DMS53 (cell line): ENCODE measurements around the gene MBD3L2B.
A peak's percentile ranks its signal among the peaks of the same experiment; 100 is the strongest.
"Not testable (repeated sequence)": the region's sequence is repeated elsewhere in the genome, so short reads cannot be mapped to it uniquely, and the experiment has no call there.

Experiments
- DNase-seq: peaks from one replicate; lab custom pipeline; 2025; lab: John Stamatoyannopoulos, UW

Gene MBD3L2B

GRCh38 chr19:7021331-7021730 lies at the start of gene MBD3L2B:
MBD3L2B (minus strand) TSS chr19:7021431; CDS start chr19:7021397, 34 bp downstream.
- DNase-seq, result not testable (repeated sequence)

DNA sequence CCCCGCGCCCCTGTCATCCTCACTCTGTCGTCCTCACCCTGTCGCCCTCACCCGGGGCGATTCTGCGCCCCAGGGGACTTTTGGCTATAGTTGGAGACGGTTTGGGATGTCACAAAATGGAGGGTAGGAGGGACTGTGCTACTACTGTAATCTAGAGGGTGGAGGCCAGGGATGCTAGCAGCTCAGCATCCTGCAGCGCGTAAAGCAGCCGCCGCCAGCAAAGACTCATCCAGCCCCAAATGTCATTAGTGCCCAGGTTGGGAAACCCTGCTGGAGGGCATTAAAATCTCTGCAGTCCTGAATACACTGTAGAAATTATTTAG lies 48.6 kb upstream of the MBD3L2B start:
- no peak for DNase-seq

GRCh38 chr19:7069042-7069903 lies 48.0 kb upstream of the MBD3L2B start, which contains the start of gene ZNF557:
ZNF557 (plus strand) TSS chr19:7069703; CDS start chr19:7075075, 5,372 bp downstream.
- peak; percentile 96 for DNase-seq

- DNase-seq, result no peak
These were observed 47.4 kb upstream of the MBD3L2B start for GRCh38 chr19:7068599-7068998.

GRCh38 chr19:7067716-7068115 lies 46.5 kb upstream of the MBD3L2B start:
- no peak for DNase-seq

- DNase-seq, result peak; percentile 77
These were observed 45.9 kb upstream of the MBD3L2B start for GRCh38 chr19:7067122-7067521.

DNA sequence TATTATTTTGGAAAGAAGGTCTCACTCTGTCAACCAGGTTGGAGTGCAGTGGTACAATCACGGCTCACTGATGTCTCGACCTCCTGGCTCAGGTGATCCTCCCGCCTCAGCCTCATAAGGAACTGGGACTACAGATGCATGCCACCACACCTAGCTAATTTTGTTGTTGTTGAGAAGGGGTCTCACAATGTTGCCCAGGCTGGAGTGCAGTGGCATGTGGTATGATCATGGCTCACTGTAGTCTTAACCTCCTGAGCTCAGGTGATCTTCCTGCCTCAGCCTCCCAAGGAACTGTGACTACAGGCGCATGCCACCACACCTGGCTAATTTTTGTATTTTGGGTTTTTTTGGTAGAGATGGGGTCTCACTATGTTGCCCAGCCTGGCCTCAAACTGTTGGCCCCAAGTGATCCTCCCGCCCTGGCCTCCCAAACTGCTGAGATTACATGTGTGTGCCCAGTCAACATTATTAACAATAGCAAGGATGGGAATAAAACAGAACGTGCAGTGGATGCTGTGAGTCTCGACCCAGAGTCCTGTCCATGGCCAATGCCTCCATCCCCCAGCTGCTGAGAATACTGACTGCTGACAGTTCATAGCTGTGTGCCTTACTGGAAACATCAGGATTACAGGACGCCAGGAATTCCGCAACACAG lies 42.7 kb upstream of the MBD3L2B start:
- no peak for DNase-seq

GRCh38 chr19:7063339-7063738 lies 42.1 kb upstream of the MBD3L2B start:
- DNase-seq, result no peak

DNA sequence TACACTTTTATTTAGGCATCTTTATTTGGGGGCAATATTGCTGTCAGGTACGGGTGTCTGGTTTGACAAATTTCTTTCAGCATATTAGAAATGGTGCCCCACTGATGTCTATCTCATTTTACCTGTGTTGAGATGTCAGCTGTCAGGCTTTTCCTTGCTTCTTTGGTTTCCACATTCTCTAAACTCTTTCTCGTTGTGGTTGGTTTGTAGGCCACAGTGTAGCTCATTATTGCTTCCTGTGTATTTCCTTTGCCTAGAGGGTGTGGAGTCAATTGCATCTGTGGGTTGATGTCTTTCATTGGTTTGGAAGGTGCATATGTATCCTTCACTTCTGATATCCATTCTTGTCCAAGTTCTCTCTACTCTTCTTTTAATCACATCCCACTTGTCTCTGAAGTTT lies 38.7 kb upstream of the MBD3L2B start:
- not testable (repeated sequence) for DNase-seq

DNA sequence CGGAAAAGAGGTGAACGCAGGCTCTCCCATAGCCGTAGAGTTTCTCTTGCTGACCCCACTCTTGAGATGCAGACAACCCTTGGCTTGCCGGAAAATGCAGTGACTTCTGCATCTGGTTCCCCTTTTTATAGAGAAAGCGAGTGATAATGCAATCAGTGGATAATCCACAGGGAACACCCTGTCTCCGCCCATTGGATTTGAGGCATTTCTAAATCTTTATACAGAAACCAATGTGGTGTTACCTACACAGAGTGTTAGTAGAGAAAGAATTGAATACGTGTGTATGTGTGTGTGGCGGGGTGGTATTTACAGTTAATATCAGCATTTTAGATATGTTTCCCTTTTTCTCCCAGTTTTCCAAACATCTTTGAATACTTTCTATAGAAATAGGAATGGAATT lies 37.3 kb upstream of the MBD3L2B start, which contains the start of gene MBD3L3:
Gene MBD3L3 (minus strand): TSS at position 101 of the 400 bp plus-strand sequence. CDS start 71 bp downstream, at position 30.
- not testable (repeated sequence) for DNase-seq

GRCh38 chr19:7056371-7056770 lies 35.1 kb upstream of the MBD3L2B start:
- DNase-seq, result not testable (repeated sequence)

GRCh38 chr19:7055679-7056078 lies 34.4 kb upstream of the MBD3L2B start:
- DNase-seq, result not testable (repeated sequence)

DNA sequence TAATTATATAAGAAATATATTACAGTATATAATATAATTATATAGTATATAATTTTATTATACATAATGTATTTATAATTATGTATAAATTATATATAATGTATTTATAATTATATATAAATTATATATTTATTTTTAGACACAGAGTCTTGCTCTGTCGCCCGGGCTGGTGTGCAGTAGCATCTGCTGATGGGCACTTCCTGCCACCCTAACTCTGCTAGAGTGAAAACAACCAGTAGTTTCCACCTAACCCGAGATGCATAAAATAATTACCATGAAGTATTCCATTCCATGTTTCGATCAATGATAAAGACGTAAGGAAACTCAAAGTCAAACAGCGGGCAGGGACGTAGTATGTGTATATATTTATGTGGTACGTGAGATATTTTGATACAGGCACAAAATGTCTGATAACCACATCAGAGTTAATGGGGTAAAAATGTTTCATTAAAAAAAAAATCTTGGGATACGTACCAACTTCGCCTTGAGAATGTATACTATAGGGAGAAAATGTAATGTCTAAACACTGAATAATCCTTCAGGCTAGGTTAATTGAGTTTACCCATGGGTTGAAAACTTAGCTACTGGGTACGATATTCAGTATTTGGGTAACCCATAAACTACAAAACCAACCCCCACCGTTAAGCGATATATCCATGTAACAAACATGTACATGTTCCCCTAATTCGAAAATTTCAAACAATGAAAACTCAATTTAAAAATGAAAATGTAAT lies 33.6 kb upstream of the MBD3L2B start:
- not testable (repeated sequence) for DNase-seq

DNA sequence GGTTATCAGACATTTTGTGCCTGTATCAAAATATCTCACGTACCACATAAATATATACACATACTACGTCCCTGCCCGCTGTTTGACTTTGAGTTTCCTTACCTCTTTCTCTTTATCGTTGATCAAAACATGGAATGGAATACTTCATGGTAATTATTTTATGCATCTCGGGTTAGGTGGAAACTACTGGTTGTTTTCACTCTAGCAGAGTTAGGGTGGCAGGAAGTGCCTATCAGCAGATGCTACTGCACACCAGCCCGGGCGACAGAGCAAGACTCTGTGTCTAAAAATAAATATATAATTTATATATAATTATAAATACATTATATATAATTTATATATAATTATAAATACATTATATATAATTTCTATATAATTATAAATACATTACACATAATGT lies 31.7 kb upstream of the MBD3L2B start:
- not testable (repeated sequence) for DNase-seq

- DNase-seq, result not testable (repeated sequence)
These were observed 30.2 kb upstream of the MBD3L2B start for GRCh38 chr19:7051421-7051820.

DNA sequence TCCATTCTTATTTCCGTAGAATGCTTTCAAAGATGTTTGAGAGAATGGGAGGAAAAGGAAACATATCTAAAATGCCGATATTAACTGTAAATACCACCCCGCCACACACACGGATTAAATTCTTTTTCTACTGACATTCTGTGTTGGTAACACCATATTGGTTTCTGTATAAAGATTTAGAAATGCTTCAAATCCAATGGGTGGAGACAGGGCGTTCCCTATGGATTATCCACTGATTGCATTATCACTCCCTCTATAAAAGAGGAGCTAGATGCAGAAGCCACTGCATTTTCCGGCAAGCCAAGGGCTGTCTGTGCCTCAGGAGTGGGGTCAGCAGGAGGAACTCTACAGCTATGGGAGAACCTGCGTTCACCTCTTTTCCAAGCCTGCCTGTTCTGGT lies 27.8 kb upstream of the MBD3L2B start, which contains the start of gene MBD3L2:
Gene MBD3L2 (plus strand): TSS at position 301 of the 400 bp plus-strand sequence. CDS start 53 bp downstream, at position 354.
- not testable (repeated sequence) for DNase-seq

DNA sequence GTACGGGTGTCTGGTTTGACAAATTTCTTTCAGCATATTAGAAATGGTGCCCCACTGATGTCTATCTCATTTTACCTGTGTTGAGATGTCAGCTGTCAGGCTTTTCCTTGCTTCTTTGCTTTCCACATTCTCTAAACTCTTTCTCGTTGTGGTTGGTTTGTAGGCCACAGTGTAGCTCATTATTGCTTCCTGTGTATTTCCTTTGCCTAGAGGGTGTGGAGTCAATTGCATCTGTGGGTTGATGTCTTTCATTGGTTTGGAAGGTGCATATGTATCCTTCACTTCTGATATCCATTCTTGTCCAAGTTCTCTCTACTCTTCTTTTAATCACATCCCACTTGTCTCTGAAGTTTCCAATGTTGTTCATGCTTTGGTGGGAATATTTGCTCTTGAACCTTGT lies 20.3 kb upstream of the MBD3L2B start:
- DNase-seq, result not testable (repeated sequence)

GRCh38 chr19:7040079-7040478 lies 18.8 kb upstream of the MBD3L2B start, which contains the start of gene MBD3L4:
MBD3L4 (minus strand) TSS chr19:7040179; CDS start chr19:7040144, 35 bp downstream.
- not testable (repeated sequence) for DNase-seq

GRCh38 chr19:7030278-7030677 lies 9.0 kb upstream of the MBD3L2B start, which contains the start of gene MBD3L5:
MBD3L5 (plus strand) TSS chr19:7030578; CDS start chr19:7030612, 34 bp downstream.
- not testable (repeated sequence) for DNase-seq

GRCh38 chr19:7028790-7029189 lies 7.6 kb upstream of the MBD3L2B start:
- DNase-seq, result not testable (repeated sequence)

GRCh38 chr19:7018828-7019227 lies 2.4 kb downstream of the MBD3L2B start:
- no peak for DNase-seq

GRCh38 chr19:7013678-7014077 lies 7.6 kb downstream of the MBD3L2B start:
- no peak for DNase-seq
